Astrocyte (in vitro differentiated cells and primary cell): ENCODE data around the gene MYCBPAP. TPM values are rescaled to one million over a fixed set of nuclear protein-coding genes. Genes with fewer than 3 reads are reported as not detected.

Experiments
- DNase-seq: peaks from one replicate; pipeline ENCODE4 v3.0.0-alpha.2; 2010; ENCODE audit warnings: low read depth
- FAIRE-seq: peaks from 2 replicates; lab custom pipeline; 2011; peaks lifted over from hg19 to GRCh38; lab: Jason Lieb, UNC
- H2AFZ ChIP-seq: 2 replicates; pipeline ENCODE4 v1.6.0; 2012; ENCODE audit warnings: low read depth, low read length, inconsistent platforms
- H3K27ac ChIP-seq: 2 replicates; pipeline ENCODE4 v1.5.1; 2011; ENCODE audit warnings: low read depth, low read length, inconsistent platforms
- H3K27me3 ChIP-seq: 2 replicates; pipeline ENCODE4 v1.6.0; 2011; ENCODE audit warnings: low read length, inconsistent platforms; ENCODE audit not compliant: insufficient read depth
- H3K36me3 ChIP-seq: 2 replicates; pipeline ENCODE4 v1.5.1; 2011; ENCODE audit warnings: low read length, inconsistent platforms; ENCODE audit not compliant: insufficient read depth
- H3K4me1 ChIP-seq: 2 replicates; pipeline ENCODE4 v1.5.1; 2011; ENCODE audit warnings: low read length, inconsistent platforms; ENCODE audit not compliant: insufficient read depth
- H3K4me2 ChIP-seq: 2 replicates; pipeline ENCODE4 v1.6.0; 2012; ENCODE audit warnings: low read length, inconsistent platforms
- H3K4me3 ChIP-seq: 2 replicates; pipeline ENCODE4 v1.5.1; 2011; ENCODE audit warnings: low read depth, mild to moderate bottlenecking, low read length, inconsistent platforms; ENCODE audit not compliant: insufficient read depth
- H3K79me2 ChIP-seq: 2 replicates; pipeline ENCODE4 v1.6.0; 2012; ENCODE audit warnings: mild to moderate bottlenecking, low read length, inconsistent platforms; ENCODE audit not compliant: insufficient read depth
- H3K9ac ChIP-seq: 2 replicates; pipeline ENCODE4 v1.6.0; 2012; ENCODE audit warnings: mild to moderate bottlenecking, low read length, inconsistent platforms
- H3K9me3 ChIP-seq: 2 replicates; pipeline ENCODE4 v1.5.1; 2012; ENCODE audit warnings: low read depth, mild to moderate bottlenecking, low read length, inconsistent platforms; ENCODE audit not compliant: insufficient read depth
- H4K20me1 ChIP-seq: 2 replicates; pipeline ENCODE4 v1.6.0; 2012; ENCODE audit warnings: low read length, inconsistent platforms; ENCODE audit not compliant: insufficient read depth
- H3K27ac Mint-ChIP-seq: one replicate; pipeline ENCODE4 v1.8.0; 2021; ENCODE audit warnings: mild to moderate bottlenecking, mixed read lengths; ENCODE audit not compliant: unreplicated experiment
- H3K27me3 Mint-ChIP-seq: one replicate; pipeline ENCODE4 v1.8.0; 2021; ENCODE audit warnings: low read depth, mixed read lengths; ENCODE audit not compliant: unreplicated experiment
- H3K36me3 Mint-ChIP-seq: one replicate; pipeline ENCODE4 v1.8.0; 2021; ENCODE audit warnings: low read depth, mixed read lengths; ENCODE audit not compliant: unreplicated experiment
- H3K4me1 Mint-ChIP-seq: one replicate; pipeline ENCODE4 v1.8.0; 2021; ENCODE audit warnings: low read depth, mixed read lengths; ENCODE audit not compliant: unreplicated experiment
- H3K4me3 Mint-ChIP-seq: one replicate; pipeline ENCODE4 v1.8.0; 2021; ENCODE audit warnings: mild to moderate bottlenecking, moderate library complexity, mixed read lengths; ENCODE audit not compliant: unreplicated experiment
- H3K9me3 Mint-ChIP-seq: one replicate; pipeline ENCODE4 v1.8.0; 2021; ENCODE audit warnings: mild to moderate bottlenecking, mixed read lengths; ENCODE audit not compliant: unreplicated experiment
- CTCF ChIP-seq: IDR thresholded peaks from 2 replicates; pipeline ENCODE4 v1.5.1; 2011; ENCODE audit warnings: low read depth, mild to moderate bottlenecking, inconsistent platforms, low read length, moderate library complexity; ENCODE audit not compliant: insufficient read depth
- EZH2 ChIP-seq: IDR thresholded peaks from 2 replicates; pipeline ENCODE4 v1.6.1; 2012; ENCODE audit warnings: mild to moderate bottlenecking, low read length, inconsistent platforms; ENCODE audit not compliant: insufficient read depth
- total RNA-seq: library from RNA; stranded (reverse); gene quantifications from 2 replicates; pipeline ENCODE4 v1.2.1, GENCODE V29; 2021

MYCBPAP gene
- total RNA-seq, 1 donor from 2014 or later: 1.4 TPM

GRCh38 chr17:50478391-50479381 is 29.6 kb upstream of the MYCBPAP start, which contains the start of gene RSAD1:
TSS of gene RSAD1 (plus strand) at chr17:50478860. CDS start at chr17:50478885, 25 bp downstream.
- Histone ChIP-seq H3K36me3 (peaks cover 7% of the 10 kb centered on the region), H3K79me2 (peaks cover 14% of the 10 kb centered on the region), H4K20me1 (peaks cover 11% of the 10 kb centered on the region), H2AFZ (peak within 1 kb of the TSS; percentile 83), H3K9ac (peak within 1 kb of the TSS; percentile 82), H3K27me3 (peaks cover 9% of the 10 kb centered on the region), H3K4me3 (peak within 1 kb of the TSS; percentile 91), H3K9me3 (no peaks in the 10 kb centered on the region), H3K27ac (peak within 1 kb of the TSS; percentile 32), H3K4me2 (peak within 1 kb of the TSS; percentile 93), H3K4me1 (peaks cover 8% of the 10 kb centered on the region)
- TF ChIP-seq CTCF: peak; percentile 61
- TF ChIP-seq EZH2: no peak
- Mint-ChIP-seq H3K27ac (peak within 1 kb of the TSS; percentile 86), H3K9me3 (peaks cover 1% of the 10 kb centered on the region), H3K36me3 (peaks cover 8% of the 10 kb centered on the region), H3K27me3 (peaks cover 6% of the 10 kb centered on the region), H3K4me3 (peak within 1 kb of the TSS; percentile 91), H3K4me1 (peaks cover 8% of the 10 kb centered on the region)
- peak; percentile 78 for DNase-seq
- no peak for FAIRE-seq

- peak overlapping the region; percentile 93 for H3K4me2 ChIP-seq
- peaks cover 8% of the 10 kb centered on the region for H3K4me1 Mint-ChIP-seq
- peak overlapping the region; percentile 91 for H3K4me3 ChIP-seq
- no peak overlapping the region for H3K27ac ChIP-seq
- H3K27ac Mint-ChIP-seq: peak overlapping the region; percentile 86
- peaks cover 9% of the 10 kb centered on the region for H3K36me3 ChIP-seq
- H3K4me1 ChIP-seq: peaks cover 8% of the 10 kb centered on the region
- peaks cover under 1% of the 10 kb centered on the region for H3K36me3 Mint-ChIP-seq
- DNase-seq (peak; percentile 57), FAIRE-seq (no peak)
- no peaks in the 10 kb centered on the region for H3K9me3 ChIP-seq
- H3K79me2 ChIP-seq: peaks cover 14% of the 10 kb centered on the region
- no peaks in the 10 kb centered on the region for H3K9me3 Mint-ChIP-seq
- TF ChIP-seq CTCF: peak; percentile 31
- TF ChIP-seq EZH2: no peak
- H4K20me1 ChIP-seq: peaks cover 11% of the 10 kb centered on the region
- H3K9ac ChIP-seq: peak overlapping the region; percentile 82
- H3K27me3 Mint-ChIP-seq: peaks cover 5% of the 10 kb centered on the region
- H3K27me3 ChIP-seq: peaks cover 9% of the 10 kb centered on the region
- H2AFZ ChIP-seq: peak overlapping the region; percentile 83
- H3K4me3 Mint-ChIP-seq: peak overlapping the region; percentile 91
Measured at GRCh38 chr17:50479522-50480141, 28.6 kb upstream of the MYCBPAP start.
